Neural progenitor cell (in vitro differentiated cells): ENCODE data around the gene KIRREL2.

ENCODE experiments used
- EZH2 ChIP-seq: fragments of 200-600 bp; sonication (generic); IDR thresholded peaks from 2 replicates; pipeline ENCODE4 v1.6.1; 2017; ENCODE audit warnings: antibody characterized with exemption, mild to moderate bottlenecking, moderate library complexity
- TF ChIP-seq, protein P1 (sequence below): fragments of 200-600 bp; sonication (generic); IDR thresholded peaks from 2 replicates; pipeline ENCODE4 v1.5.1; 2017; ENCODE audit warnings: antibody characterized with exemption, mild to moderate bottlenecking

DNA sequence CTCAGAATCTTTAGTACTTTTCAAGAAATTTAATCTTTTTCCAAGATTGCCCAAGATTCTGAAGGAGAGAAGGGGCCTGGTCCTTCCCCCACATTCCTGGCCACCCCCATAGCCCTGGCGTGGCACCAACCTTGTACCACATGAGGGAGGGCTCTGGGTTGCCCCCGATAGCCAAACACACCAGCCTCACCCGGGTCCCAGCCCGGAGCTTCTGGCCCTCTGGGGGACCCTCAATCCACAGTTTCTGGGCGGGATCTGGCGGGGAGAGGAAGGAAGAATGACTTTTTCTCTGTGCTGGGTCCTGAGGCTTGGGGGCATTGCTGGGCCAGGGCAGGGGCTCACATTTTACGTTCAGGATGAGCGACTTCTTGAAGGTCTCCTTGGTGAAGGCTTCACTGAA is 8.8 kb upstream of the KIRREL2 start:
- TF ChIP-seq, protein P1, sequence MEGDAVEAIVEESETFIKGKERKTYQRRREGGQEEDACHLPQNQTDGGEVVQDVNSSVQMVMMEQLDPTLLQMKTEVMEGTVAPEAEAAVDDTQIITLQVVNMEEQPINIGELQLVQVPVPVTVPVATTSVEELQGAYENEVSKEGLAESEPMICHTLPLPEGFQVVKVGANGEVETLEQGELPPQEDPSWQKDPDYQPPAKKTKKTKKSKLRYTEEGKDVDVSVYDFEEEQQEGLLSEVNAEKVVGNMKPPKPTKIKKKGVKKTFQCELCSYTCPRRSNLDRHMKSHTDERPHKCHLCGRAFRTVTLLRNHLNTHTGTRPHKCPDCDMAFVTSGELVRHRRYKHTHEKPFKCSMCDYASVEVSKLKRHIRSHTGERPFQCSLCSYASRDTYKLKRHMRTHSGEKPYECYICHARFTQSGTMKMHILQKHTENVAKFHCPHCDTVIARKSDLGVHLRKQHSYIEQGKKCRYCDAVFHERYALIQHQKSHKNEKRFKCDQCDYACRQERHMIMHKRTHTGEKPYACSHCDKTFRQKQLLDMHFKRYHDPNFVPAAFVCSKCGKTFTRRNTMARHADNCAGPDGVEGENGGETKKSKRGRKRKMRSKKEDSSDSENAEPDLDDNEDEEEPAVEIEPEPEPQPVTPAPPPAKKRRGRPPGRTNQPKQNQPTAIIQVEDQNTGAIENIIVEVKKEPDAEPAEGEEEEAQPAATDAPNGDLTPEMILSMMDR: no peak
- TF ChIP-seq EZH2: no peak
